Kidney epithelial cell (primary cell): Measurements from ENCODE around the gene DCPS. TPM values are rescaled to one million over a fixed set of nuclear protein-coding genes. Genes with fewer than 3 reads are reported as not detected.

Source experiments
- DNase-seq: peaks from one replicate; pipeline ENCODE4 v3.0.0-alpha.2; 2010; ENCODE audit warnings: low read depth
- H3K27me3 ChIP-seq: 2 replicates; pipeline ENCODE4 v1.6.0; 2011; ENCODE audit warnings: low read length; ENCODE audit not compliant: control insufficient read depth, insufficient read depth
- H3K36me3 ChIP-seq: 2 replicates; pipeline ENCODE4 v1.5.1; 2011; ENCODE audit warnings: low read length; ENCODE audit not compliant: control insufficient read depth, insufficient read depth
- H3K4me3 ChIP-seq: 2 replicates; pipeline ENCODE4 v1.5.1; 2011; ENCODE audit warnings: low read depth, mild to moderate bottlenecking, control low read depth, low read length
- CTCF ChIP-seq: IDR thresholded peaks from 2 replicates; pipeline ENCODE4 v1.5.1; 2011; ENCODE audit warnings: mild to moderate bottlenecking, moderate library complexity, low read length, control low read depth, inconsistent platforms; ENCODE audit not compliant: insufficient read depth, poor library complexity, severe bottlenecking
- total RNA-seq: library from RNA; depleted of rRNA; stranded (reverse); fragments of >200 nt; gene quantifications from 2 replicates; pipeline ENCODE4 v1.2.3, GENCODE V29; 2015

The DCPS gene
- total RNA-seq, 1 donor from 2014 or later = 15.0 TPM

DNA sequence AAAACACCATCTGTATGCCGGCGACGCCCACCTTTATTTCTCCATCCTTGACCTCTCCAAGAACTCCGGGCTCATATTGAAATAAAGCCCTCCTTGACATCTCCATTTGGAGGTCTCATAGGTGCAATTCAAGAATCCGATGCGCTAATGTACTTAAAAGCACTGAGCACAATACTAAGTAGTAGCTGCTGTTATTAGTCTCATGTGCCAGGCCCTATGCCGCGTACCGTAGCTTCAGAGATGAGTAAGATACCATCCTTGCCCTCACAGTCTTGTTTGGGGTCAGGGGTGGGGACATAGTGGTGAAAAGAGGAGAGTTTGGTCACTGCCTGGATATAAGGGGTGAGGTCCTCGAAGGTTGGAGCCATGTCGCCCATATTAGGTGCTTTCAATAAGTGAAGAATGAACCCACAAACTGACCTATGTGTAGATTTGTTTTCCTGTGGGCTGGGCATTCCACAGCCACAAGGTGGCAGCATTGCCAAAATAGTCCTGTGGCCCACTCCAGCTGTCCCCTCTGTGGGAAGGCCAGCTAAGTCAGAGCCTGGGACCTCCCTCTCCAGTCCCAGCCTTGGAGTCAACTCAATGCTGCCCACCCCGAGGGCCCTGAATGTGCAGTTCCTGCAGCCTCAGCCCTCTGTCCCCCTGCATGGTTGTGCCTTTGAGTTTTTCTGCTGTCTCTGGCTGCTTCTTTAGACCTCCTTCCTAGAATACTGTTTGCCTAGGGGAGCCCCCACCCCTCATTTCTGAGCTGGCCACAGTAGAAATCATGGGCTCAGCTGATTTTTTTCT, 6.5 kb downstream of the DCPS start:
- H3K4me3 ChIP-seq = no peak overlapping the region
- DNase-seq = no peak
- no peaks in the 10 kb centered on the region for H3K36me3 ChIP-seq
- TF ChIP-seq CTCF = peak; percentile 87
- no peaks in the 10 kb centered on the region for H3K27me3 ChIP-seq

GRCh38 chr11:126310992-126311310, 7.1 kb downstream of the DCPS start:
- Histone ChIP-seq H3K27me3 (no peaks in the 10 kb centered on the region), H3K4me3 (no peak overlapping the region), H3K36me3 (no peaks in the 10 kb centered on the region)
- no peak for TF ChIP-seq CTCF
- DNase-seq = no peak

DNA sequence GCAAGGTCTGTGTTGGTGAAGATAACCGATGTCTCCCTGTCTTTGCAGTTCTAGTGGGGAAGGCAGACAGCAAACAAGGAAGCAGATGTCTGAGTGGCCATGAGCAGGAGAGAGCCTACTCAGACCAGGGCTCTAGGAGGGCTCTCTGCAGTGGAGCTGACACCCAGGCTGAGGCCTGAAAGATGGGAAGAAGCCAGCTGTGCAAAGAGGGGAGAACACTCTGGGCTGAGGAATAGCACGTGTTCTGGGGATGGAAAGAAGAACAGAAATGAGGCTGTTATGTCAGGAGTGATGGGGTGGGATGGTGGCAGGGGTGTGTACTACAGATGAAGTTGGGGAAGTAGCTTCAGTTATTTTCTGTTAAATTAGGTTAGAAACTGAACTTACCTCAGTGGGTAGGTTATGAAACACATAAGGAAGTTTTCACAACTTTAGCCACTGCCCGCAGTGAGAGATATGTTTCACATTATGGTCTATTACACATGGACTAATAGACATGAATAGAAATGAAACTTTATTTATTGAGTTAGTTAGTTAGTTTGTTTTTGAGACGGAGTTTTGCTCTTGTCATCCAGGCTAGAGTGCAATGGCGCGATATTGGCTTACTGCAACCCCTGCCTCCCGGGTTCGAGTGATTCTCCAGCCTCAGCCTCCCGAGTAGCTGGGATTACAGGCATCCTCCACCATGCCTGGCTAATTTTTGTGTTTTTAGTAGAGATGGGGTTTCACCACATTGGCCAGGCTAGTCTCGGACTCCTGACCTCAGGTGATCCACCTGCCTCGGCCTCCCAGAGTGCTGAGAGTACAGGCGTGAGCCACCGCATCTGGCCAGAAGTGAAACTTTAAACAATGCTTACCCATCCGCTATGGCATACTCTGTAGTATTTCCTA, 7.8 kb downstream of the DCPS start:
- TF ChIP-seq CTCF = no peak
- Histone ChIP-seq H3K36me3 (no peaks in the 10 kb centered on the region), H3K4me3 (no peak overlapping the region), H3K27me3 (no peaks in the 10 kb centered on the region)
- DNase-seq = no peak

- TF ChIP-seq CTCF = no peak
- no peaks in the 10 kb centered on the region for H3K36me3 ChIP-seq
- H3K27me3 ChIP-seq = no peaks in the 10 kb centered on the region
- DNase-seq = no peak
- H3K4me3 ChIP-seq = no peak overlapping the region
Measured at GRCh38 chr11:126312961-126313360, 9.1 kb downstream of the DCPS start.

- no peak for DNase-seq
- no peaks in the 10 kb centered on the region for H3K27me3 ChIP-seq
- no peak for TF ChIP-seq CTCF
- H3K36me3 ChIP-seq = no peaks in the 10 kb centered on the region
- H3K4me3 ChIP-seq = no peak overlapping the region
Measured at GRCh38 chr11:126313826-126314225, 10.0 kb downstream of the DCPS start.
